HEK293T (cell line): Measurements from ENCODE around the gene SLC47A2.

Source experiments
- CTCF ChIA-PET: fragments of 350-600 bp; formaldehyde crosslinking; extraction: SDS; loops from one replicate; lab custom pipeline; 2021; ENCODE audit warnings: antibody characterized with exemption, inconsistent platforms; lab: Yijun Ruan, JAX
- POLR2A ChIA-PET: fragments of 350-600 bp; formaldehyde crosslinking; extraction: SDS; loops from one replicate; lab custom pipeline; 2020; ENCODE audit warnings: antibody characterized with exemption, inconsistent platforms; lab: Yijun Ruan, JAX
- DNase-seq: peaks from one replicate; pipeline ENCODE4 v3.0.0; 2012; ENCODE audit warnings: mixed read lengths; ENCODE audit errors: extremely low spot score
- ARNT ChIP-seq: fragments of 450-650 bp; IDR thresholded peaks from 2 replicates; pipeline ENCODE4 v1.6.1; 2017; ENCODE audit warnings: mild to moderate bottlenecking
- BHLHE40 ChIP-seq: fragments of 450-650 bp; IDR thresholded peaks from 2 replicates; pipeline ENCODE4 v1.6.1; 2016; ENCODE audit warnings: mild to moderate bottlenecking, moderate library complexity, borderline replicate concordance
- CTBP1 ChIP-seq: fragments of 450-650 bp; IDR thresholded peaks from 2 replicates; pipeline ENCODE4 v1.6.1; 2016; ENCODE audit warnings: borderline replicate concordance
- ELF4 ChIP-seq: fragments of 450-650 bp; IDR thresholded peaks from 2 replicates; pipeline ENCODE4 v1.6.1; 2017; ENCODE audit warnings: antibody characterized with exemption
- FOXA1 ChIP-seq: fragments of 450-650 bp; IDR thresholded peaks from 2 replicates; pipeline ENCODE4 v1.6.1; 2016; ENCODE audit warnings: mild to moderate bottlenecking
- FOXK2 ChIP-seq: fragments of 450-650 bp; IDR thresholded peaks from 2 replicates; pipeline ENCODE4 v1.6.1; 2016; ENCODE audit warnings: mild to moderate bottlenecking
- FOXM1 ChIP-seq: fragments of 450-650 bp; IDR thresholded peaks from 2 replicates; pipeline ENCODE4 v1.6.1; 2017; ENCODE audit warnings: mild to moderate bottlenecking, borderline replicate concordance
- HDGF ChIP-seq: fragments of 450-650 bp; IDR thresholded peaks from 2 replicates; pipeline ENCODE4 v1.6.1; 2017; ENCODE audit warnings: antibody characterized with exemption, borderline replicate concordance
- L3MBTL2 ChIP-seq: fragments of 450-650 bp; conservative IDR thresholded peaks from 2 replicates; pipeline ENCODE4 v1.6.1; 2016; ENCODE audit warnings: mild to moderate bottlenecking
- LEF1 ChIP-seq: fragments of 450-650 bp; IDR thresholded peaks from 2 replicates; pipeline ENCODE4 v1.6.1; 2017; ENCODE audit warnings: mild to moderate bottlenecking, borderline replicate concordance
- NFRKB ChIP-seq: fragments of 450-650 bp; IDR thresholded peaks from 2 replicates; pipeline ENCODE4 v1.6.1; 2016; ENCODE audit warnings: mild to moderate bottlenecking, moderate library complexity
- SP1 ChIP-seq: fragments of 450-650 bp; IDR thresholded peaks from 2 replicates; pipeline ENCODE4 v1.6.1; 2017
- SUZ12 ChIP-seq: fragments of 450-650 bp; IDR thresholded peaks from 2 replicates; pipeline ENCODE4 v1.6.1; 2016; ENCODE audit warnings: mild to moderate bottlenecking
- TARDBP ChIP-seq: fragments of 450-650 bp; IDR thresholded peaks from 2 replicates; pipeline ENCODE4 v1.6.1; 2016
- ZNF384 ChIP-seq: fragments of 450-650 bp; IDR thresholded peaks from 2 replicates; pipeline ENCODE4 v1.6.1; 2016
- TF ChIP-seq, protein P1 (sequence below): fragments of 450-650 bp; IDR thresholded peaks from 2 replicates; pipeline ENCODE4 v1.6.1; 2016

The SLC47A2 gene

GRCh38 chr17:19750020-19750572 lies 33.7 kb upstream of the SLC47A2 start:
- CTCF ChIA-PET, result no interaction called here
- DNase-seq, result no peak
- POLR2A ChIA-PET, result no interaction called here
- TF ChIP-seq ARNT (no peak), ZNF384 (no peak), FOXA1 (no peak), HDGF (no peak), L3MBTL2 (no peak), ELF4 (no peak)
- TF ChIP-seq, protein P1, sequence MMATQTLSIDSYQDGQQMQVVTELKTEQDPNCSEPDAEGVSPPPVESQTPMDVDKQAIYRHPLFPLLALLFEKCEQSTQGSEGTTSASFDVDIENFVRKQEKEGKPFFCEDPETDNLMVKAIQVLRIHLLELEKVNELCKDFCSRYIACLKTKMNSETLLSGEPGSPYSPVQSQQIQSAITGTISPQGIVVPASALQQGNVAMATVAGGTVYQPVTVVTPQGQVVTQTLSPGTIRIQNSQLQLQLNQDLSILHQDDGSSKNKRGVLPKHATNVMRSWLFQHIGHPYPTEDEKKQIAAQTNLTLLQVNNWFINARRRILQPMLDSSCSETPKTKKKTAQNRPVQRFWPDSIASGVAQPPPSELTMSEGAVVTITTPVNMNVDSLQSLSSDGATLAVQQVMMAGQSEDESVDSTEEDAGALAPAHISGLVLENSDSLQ, result no peak

- TF ChIP-seq FOXM1, result no peak
- no peak for TF ChIP-seq HDGF
- TF ChIP-seq ARNT, result no peak
- TF ChIP-seq, protein P1, result no peak
- no peak for TF ChIP-seq LEF1
- TF ChIP-seq ELF4, result no peak
- no peak for TF ChIP-seq FOXA1
- no peak for TF ChIP-seq TARDBP
- TF ChIP-seq ZNF384, result no peak
- no peak for TF ChIP-seq SUZ12
- no peak for TF ChIP-seq CTBP1
- TF ChIP-seq FOXK2, result no peak
- DNase-seq, result no peak
- ChIA-PET POLR2A (no interaction called here), CTCF (interaction anchor here (0.6 kb wide), 1 partner anchor 291 kb away, joined by 3 read pairs; no protein-coding TSS in a partner anchor)
Measured at GRCh38 chr17:19748807-19749193, 32.4 kb upstream of the SLC47A2 start.

GRCh38 chr17:19747829-19748806 lies 31.7 kb upstream of the SLC47A2 start, which contains the start of gene ALDH3A1:
TSS of gene ALDH3A1 (minus strand) at chr17:19748298. CDS start at chr17:19745129, 3,169 bp downstream.
- ChIA-PET POLR2A (interaction anchor here (4.7 kb wide), 1 partner anchor 13 kb away, joined by 46 read pairs; no protein-coding TSS in a partner anchor), CTCF (no interaction called here)
- TF ChIP-seq SP1, result no peak
- TF ChIP-seq NFRKB, result no peak
- DNase-seq, result no peak

- no peak for DNase-seq
- ChIA-PET CTCF (no interaction called here), POLR2A (interaction anchor here (4.7 kb wide), 1 partner anchor 14 kb away, joined by 46 read pairs; no protein-coding TSS in a partner anchor)
- no peak for TF ChIP-seq BHLHE40
- TF ChIP-seq NFRKB, result no peak
- TF ChIP-seq CTBP1, result no peak
- TF ChIP-seq, protein P1, result no peak
- no peak for TF ChIP-seq FOXM1
- TF ChIP-seq L3MBTL2, result no peak
- TF ChIP-seq ELF4, result no peak
- no peak for TF ChIP-seq HDGF
- TF ChIP-seq FOXK2, result no peak
- no peak for TF ChIP-seq FOXA1
- no peak for TF ChIP-seq ARNT
- no peak for TF ChIP-seq LEF1
- no peak for TF ChIP-seq SUZ12
Measured at GRCh38 chr17:19747159-19747719, 30.9 kb upstream of the SLC47A2 start.

DNA sequence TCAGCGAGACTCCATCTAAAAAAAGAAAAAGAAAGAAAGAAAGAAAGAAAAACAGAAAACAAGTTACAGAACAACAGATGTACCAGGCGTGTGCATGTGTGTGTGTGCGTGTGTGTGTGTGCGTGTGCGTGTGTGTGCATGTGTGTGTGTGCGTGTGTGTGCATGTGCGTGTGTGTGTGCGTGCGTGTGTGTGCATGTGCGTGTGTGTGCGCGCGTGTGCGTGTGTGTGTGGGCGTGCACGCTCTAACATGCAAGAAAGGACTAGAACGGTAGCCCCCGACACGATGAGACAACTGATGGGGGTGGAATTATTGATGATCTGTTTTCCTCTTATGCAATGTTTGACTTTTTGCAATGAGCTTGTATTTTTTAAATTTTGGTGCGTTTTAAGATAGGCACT lies 30.1 kb upstream of the SLC47A2 start:
- TF ChIP-seq CTBP1 (no peak), ARNT (no peak), LEF1 (no peak), NFRKB (no peak), FOXM1 (no peak)
- TF ChIP-seq, protein P1, result no peak
- ChIA-PET POLR2A (interaction anchor here (4.7 kb wide), 1 partner anchor 15 kb away, joined by 46 read pairs; no protein-coding TSS in a partner anchor), CTCF (no interaction called here)
- no peak for DNase-seq
